HG03571 (cell line): ENCODE data around the gene CDH23.
"Not testable (repeated sequence)": the region's sequence is repeated elsewhere in the genome, so short reads cannot be mapped to it uniquely, and the experiment has no call there.

Experiments
- ATAC-seq: cut with Tn5 transposase; IDR thresholded peaks from one replicate; pipeline ENCODE4 v1.9.1; 2021; ENCODE audit not compliant: unreplicated experiment

Gene CDH23

DNA sequence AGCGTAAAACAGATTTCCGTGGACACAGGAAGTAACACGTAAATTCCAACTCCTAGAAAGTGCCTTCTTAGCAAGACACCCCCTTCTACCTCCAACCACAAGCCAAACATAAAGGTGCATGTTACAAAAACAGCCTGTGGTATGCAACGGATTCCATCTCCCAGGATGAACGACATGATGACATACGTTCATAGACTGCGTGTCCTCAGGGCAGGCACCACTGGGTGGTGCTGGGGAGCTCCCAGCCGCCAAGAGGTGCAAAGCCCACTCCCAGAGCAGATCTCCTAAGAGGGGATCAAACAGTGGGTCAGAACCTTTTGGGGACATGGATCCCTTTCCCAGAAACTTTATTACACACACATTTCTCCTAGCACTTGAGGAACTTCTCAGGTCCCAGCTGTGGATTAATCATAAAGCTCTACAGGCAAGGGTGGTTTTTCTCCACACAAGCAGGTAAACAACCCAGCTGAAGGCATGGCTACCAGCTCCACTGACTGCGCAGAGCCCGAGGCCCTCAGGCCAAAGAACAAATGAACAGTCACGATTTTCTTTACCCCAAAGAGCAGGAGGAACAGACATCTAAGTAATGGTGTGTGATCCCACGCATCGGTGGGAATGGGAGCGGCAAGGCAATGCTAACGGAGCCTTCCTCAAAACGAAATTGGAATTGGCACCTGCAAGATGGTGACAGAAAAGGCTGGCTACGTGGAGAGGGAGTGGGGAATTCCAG lies 440.5 kb downstream of the CDH23 start:
- no peak for ATAC-seq

DNA sequence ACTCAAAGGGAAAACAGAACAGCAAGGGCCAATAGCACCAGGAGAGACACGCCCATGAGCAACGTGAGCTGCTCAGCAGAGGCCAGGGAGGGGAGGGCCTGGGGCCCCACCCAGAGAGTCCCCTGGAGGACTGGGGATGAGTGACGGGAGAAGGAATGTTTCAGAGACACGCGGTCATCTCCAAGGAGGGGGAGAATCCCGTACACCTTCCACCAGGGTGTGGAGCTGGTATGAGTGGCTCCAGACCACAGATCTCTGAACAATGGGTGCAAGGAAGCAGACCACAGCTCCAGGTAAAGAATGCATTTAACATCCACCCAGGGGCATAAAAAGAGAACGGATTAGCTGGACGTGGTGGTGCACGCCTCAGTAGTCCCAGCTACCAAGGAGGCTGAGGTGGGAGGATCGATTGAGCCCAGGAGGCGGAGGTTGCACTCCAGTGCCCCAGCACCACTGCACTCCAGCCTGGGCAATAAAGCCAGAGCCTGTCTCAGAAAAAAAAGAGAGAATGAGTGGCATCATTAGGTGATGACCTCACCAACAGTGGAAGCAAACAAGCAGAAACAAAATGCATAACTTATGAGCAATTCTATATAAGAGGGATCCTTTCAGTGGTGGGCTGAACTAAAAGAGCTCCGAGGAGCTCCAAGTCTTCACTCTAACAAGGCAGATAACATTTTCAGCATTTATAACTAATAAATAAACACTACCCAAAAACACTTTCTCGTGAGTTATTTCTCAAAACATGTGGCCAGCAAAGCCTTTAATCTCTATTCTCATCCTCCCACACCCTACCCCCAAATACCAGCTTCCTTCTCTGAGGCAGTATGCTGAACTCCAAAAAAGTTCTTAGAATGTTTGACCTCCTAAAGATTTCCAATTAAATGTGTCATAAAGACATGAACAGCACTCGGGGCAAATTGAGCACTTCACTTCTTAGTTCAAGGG lies 441.8 kb downstream of the CDH23 start:
- no peak for ATAC-seq

DNA sequence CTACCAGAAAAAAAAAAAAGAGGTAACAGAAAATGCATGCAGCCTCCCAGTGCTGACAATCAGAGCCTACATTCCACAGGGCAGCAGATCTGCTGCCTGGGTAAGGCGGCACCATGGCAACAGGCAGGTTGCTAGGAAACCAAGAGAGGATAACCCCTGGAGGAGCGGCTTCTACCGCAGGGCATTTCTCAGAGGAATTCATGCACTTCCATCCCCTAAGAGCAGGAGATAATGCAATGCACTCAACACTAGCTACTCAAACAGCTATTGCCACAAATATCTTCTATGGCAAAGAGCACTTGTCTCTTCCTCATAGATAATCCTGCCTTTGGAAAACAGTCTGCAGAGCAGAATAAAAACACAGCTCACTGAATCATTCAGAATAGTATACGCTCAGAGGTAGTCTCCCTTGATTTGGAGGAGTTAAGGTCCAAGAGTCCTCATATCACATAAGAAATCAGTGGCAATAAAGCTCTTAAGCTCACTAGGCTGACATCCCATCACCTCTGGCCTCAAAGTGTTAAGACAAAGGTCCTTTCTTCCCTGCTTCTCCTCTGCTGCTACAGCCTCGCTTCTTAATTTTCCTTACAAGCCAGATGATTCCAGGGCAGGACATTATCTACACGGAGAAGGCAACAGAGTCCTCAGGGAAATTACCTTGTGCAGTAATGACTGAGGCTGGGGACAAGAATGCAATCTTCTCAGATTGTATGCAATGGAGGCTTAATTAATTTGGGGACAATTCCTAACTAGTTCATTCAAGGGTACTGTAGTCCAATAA lies 443.6 kb downstream of the CDH23 start:
- ATAC-seq, result no peak

DNA sequence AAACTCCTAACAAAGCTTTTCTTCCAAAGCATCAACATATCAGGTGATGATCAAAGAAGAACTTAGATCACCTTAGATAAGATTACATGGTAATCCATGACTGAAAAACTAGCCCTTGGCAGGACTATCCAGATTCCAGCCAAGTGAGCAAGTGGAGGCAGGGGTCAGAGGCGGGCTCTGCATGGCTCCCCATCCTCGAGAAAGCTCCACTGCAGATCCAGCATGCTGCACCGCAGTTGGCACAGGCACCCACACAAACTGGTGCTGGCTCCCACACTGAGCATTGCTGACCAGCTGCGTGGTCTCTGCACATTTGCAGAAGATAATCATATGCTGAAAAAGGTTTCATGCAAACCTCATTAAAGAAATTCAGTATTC lies 444.2 kb downstream of the CDH23 start:
- no peak for ATAC-seq

DNA sequence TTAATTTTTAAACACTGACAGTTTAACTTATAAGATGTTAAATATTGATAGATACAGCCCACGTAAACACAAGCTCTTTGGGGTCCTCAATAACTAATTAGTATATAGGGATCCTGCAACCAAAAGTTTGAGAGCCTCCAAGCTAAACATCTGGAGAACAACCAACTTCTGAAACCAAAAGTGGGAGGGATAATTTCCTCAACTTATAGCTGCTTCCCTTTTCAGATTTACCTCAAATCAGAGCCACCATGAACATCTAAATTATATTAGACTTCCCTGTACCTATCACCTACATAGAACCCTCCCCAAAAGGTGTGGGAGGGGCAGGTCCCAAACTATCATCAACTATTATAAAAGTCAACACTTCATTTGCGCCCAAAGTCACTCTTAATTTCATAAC lies 445.7 kb downstream of the CDH23 start:
- no peak for ATAC-seq

DNA sequence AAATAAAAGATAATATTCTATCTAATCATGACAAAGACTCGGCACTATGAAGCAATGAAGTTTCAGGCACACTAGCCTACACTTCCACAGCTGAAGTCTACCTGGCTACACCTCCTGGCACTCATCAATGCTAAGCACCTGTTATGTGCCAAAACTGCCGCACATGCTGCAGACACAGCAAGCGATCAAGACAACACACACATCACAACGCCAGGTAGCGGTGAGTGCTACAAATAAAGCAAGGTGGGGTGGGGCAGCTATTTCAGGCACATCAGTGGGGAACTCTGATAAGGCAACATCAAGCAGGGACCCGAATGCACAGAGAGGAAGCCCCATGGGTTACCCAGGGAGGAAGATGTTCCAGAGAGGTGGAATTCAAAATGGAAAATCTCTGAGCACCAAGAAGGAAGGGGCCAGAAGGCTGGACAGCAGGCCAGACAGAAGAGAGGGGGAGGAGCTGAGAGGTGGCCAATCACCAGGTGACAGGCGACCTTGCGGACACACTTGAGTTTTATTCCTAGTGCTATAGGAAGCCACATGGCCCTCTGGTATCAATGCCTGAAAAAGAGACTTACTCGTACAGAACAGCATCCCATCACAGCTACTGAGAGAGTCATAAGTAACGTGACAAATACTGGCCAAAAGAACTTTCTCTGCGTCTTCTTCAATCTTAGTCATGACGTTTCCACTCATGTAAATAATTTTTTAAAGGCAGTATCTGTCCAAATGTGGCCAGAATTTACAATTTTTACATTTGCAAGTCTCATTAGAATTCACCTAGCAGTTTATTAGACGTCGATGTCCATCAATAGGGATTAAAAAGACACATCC lies 446.4 kb downstream of the CDH23 start:
- no peak for ATAC-seq

DNA sequence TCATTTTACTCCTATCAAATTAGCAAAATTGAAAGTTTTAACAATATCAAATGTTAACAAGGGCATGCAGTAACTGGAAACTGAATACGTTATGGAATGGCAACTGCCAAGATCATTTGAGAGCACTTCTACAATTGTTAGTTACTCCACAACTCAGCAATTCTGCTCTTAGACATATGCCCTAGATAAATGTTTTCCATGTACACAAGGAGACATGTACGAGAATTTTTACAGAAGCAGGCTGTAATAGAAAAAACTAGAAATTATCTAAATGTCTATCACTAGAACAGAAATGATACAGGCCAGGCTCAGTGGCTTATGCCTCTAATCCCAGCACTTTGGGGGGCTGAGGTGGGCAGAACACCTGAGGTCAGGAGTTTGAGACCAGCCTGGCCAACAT lies 447.4 kb downstream of the CDH23 start:
- ATAC-seq, result no peak

DNA sequence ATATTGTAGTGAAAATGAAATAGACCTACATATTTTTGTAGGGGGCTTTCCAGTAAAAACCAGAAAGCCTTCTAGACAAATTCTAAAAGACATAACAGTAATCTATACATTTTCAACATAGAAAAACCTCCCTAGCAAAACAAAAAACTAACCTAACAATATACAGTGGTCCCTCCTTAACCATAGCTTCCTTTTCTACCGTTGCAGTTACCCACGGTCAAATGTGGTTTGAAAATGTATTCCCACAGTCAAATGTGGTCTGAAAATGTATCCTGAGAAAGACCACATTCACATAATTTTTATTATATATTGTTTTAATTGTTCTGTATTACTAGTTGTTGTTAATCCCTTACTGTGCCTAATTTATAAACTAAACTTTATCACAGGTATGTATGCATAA lies 448.0 kb downstream of the CDH23 start:
- no peak for ATAC-seq

DNA sequence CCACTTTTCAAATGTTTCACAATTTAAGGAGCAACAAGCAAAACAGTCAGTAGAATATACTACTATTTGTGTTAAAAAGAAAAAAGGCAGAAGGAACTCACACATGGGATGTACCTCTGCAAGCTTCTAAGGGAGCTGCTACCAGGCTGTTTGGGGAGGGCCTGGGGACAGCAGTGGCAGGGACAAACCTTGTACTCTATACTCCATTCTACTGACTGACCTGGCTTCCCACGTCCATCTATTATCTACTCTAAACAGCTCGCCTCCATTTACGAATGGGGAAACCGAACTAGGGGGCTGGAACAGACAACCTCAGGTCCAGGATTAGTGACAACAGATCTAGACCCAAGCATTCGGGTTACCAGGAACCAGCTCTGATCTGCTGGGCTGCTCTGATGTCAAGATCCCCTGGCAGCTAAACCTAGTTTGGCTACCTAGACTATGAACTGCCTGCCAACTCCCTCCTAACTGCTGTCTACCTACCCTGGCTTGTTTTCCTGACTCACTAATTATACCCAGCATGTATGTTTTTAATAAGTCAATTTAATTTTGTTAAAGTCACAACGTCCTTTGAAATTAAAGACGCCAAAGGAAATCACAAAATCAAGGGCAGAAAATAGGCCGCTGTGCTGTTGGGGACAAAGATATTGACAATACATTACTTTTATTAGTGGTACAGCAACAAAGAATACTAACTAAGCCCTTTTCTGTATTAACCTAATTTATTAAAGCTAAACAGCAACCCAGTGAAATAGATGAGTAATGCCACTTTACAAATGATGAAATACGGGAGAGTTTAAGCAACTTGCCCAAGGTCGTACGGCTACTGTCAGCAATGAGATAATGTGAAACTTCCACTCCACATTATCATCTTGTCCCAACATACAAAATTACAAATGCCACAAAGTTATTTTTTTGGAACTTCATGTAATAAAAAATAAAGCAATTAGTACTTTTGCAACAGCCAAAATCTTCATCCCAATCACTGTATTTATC lies 449.0 kb downstream of the CDH23 start:
- ATAC-seq, result no peak

DNA sequence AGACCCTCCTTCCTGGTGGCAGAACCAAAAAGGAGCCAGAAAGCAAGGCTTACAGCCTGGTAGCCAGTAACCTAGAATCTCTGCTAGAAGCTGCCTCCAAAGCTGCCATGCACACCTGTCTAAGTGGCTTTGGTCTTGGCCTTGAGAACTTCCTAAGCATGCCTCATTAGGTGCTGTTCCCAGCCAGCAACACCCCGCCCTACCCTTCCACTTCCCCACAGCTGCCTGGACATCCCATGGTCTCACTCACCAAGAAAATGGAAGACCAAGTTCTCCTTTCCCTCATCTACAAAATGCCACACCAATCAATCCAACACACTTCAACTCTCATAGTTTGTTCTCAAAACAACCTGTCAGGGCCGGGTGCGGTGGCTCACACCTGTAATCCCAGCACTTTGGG lies 450.1 kb downstream of the CDH23 start:
- ATAC-seq, result no peak

DNA sequence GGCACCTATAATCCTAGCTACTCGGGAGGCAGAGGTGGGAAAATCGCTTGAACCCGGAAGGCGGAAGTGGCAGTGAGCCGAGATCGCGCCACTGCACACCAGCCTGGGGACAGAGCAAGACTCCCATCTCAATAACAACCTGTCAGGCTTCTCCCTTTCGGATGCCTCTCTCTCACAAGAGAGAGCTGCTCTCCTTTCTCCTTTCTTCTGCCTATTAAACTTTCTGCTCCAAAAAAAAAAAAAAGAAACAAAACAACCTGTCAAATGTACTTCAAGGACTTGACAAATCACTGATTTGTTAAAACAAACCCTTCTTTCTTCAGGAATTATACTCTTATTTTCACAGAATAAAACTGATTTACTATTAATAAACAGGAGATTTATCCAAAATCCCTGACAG lies 450.7 kb downstream of the CDH23 start:
- ATAC-seq, result no peak

DNA sequence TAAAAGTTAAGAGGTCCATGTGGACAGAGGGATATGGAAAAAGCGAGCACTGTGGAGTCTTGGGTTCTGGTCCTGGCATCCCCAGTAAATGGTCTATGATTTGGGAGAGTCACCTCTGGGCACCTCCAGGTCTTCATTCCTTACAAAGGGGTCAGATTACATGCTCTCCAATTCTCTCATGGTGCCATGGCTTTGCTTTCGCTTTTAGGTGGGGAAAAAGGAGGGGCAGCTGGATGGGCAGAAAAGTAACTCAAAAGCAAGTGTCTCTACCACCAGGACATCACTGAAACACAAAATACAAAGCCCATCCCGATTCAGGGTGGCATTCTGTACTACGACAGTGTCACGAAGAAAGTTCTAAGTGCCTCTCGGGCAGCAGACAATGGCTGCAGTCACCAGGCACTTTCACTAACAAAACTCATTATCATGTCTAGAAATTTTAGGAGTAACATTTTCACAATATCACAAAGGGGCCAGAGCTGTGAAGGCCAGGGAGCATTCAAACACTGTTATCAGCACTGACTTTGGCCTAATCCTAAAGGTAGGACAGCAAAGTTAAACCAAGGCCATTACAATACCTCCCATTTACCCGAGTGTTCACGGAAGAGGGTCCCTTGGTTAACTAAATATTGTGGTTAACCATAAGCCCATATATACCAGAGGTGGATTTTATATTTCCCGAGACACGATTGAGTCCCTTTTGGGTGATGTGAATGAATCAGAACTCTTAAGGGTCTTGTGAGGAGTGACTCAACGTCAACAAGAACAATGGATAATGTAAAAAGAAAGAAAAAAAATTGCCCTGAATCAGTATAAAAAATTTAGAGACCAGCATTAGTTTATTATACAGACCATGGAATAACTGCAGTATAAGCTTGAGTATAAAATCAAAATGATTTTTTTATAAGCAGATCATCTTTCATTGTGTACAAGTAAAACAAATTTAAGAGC lies 451.9 kb downstream of the CDH23 start:
- ATAC-seq, result no peak

DNA sequence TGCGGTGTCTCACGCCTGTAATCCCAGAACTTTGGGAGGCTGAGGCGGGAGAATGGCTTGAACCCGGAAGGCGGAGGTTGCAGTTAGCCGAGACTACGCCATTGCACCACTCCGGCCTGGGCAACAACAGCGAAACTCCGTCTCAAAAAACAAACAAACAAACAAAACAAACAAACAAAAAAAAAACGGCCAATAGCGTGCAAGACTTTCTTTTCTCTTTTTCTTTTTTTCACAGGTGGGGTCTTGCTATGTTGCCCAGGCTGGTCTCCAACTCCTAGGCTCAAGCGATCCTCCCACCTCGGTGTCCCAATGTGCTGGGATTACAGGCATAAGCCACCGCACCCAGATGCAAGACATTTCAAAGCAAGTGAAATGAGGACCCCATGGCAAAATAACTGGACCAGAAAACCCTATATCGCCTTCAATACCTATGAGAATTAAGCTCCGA lies 452.8 kb downstream of the CDH23 start:
- no peak for ATAC-seq

DNA sequence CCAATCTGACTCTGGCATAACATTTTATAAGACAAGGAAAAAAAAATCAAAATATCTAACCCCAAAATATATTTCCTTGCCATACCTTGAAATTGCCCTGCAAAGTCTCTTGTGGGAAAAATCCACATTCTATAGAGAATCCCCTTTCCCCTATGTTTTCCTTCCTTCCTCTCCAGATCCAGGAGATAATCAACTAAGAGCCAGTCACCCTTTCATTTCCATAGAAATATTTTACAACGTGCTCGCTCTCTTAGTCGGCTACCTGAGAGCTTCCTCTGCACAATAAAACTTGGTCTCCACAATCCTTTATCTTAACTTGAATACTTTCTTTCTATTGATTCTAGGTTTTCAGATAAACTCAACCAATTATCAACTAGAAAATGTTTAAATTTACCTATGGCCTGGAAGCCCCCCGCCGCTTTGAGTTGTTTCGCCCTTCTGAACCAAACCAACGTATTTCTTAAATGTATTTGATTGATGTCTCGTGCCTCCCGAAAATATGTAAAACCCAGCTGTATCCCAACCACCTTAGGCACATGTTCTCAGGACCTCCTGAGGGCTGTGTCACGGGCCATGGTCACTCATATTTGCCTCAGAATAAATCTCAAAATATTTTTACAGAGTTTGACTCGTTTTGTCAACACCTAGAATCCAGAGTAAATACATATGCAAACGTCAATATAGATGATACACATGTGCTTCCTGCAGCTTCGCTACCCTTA lies 453.5 kb downstream of the CDH23 start:
- ATAC-seq, result no peak

DNA sequence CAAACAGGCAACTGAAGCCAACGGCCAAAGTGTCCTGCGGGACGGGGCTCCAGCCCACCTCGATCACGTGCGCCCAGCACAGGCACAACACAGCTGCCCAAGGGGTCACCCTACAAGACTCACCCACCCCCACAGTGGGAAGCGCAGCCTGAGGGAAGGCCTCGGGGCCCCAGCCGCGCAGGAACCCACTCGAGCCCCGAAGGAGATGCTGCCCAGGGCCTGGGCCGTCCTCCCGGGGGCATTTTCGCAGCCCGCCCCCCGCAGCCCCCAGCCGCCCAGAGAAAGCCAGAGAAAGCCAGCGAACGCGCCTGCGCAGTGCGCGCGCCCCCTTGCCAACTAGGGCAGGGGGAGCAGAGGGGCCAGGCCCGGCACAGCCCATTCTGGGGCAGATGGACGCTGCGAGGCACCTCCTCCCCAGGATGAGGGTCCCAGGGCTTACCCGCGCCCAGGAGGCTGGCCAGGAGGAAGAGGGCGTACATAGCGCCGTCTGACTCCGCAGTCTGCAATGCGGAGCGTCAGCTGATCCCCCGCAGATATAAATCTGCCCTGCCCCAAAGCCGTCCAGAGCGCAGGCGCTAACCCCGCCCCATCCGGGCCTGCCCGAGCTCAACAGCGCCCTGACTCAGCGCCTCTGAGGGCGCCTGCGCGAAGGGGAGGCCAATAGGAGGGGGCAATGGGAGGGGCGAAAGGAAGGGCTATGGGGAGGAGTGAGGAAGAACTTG lies 454.2 kb downstream of the CDH23 start, which contains the start of gene PSAP:
TSS of gene PSAP (minus strand) at position 509 of the 722 bp plus-strand sequence. CDS start at position 479, 30 bp downstream.
- ATAC-seq, result peak; percentile 94

DNA sequence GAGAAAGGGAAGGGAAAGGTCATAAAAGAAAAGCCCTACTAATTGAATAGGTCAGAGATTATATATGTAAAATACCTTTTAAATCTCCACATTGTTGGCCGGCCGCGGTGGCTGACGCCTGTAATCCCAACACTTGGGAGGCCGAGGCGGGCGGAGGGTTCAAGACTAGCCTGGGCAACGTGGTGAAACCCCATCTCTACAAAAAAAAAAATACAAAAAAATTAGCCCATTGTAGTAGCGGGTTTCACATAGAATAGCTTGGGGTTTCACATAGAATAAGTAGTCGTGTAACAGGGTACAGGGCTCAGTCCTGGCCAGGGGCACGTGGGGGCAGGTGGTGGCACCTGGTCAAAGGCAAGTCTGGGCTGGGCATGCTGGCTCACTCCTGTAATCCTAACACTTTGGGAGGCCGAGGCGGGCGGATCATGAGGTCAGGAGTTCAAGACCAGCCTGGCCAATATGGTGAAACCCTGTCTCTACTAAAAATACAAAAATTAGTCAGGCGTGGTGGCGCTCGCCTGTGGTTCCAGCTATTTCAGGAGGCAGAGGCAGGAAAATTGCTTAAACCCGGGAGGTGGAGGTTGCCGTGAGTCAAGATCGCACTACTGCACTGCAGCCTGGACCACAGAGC lies 454.9 kb downstream of the CDH23 start:
- ATAC-seq, result not testable (repeated sequence)
